Activated CD4-positive, alpha-beta T cell treated with anti-CD3 and anti-CD28 coated beads for 4 hours (primary cell): ENCODE measurements around the gene CALD1.

Source experiments
- DNase-seq, 2 donors: peaks; one replicate each; pipeline ENCODE4 v3.0.0-alpha.2; 2020

The CALD1 gene

DNA sequence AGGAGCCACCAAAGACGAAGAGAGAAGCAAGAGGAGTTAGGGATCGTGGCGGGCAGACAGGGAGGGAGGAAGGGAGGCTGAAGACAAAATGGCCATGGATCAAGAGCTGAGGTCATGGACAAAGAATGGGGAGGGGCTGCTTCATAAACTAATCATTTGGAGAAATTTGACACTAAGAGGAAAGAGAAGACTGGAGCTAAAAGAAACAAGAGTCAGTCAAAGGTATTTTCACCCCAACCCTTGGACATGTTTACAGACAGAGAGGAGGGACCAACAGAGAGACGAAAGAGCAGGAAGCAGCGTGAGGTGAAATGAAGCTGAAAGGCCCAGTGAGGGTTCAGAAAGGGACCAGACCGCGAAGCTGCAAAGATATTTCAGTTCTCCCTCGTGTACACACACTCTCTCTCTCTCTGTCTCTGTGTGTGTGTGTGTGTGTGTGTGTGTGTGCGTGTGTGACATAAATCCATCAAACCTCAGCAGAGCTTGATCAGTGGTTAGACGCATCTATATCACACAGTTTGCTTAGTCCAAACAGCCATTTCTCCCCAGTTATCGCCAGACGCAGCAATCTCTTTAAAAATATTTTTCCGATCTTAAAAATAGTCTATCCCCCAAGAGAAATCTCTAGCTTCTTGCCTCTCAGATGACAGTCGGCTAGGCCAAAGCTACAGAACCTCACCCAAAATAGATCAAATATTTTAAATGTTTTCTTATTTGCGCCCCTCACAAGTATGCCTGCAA lies 12.5 kb upstream of the CALD1 start:
- no peak for DNase-seq

- no peak for DNase-seq
These were observed 11.8 kb upstream of the CALD1 start for GRCh38 chr7:134767520-134768168.

GRCh38 chr7:134768243-134768642 lies 11.2 kb upstream of the CALD1 start:
- no peak for DNase-seq

- no peak for DNase-seq
These were observed 8.8 kb upstream of the CALD1 start for GRCh38 chr7:134770676-134771075.

GRCh38 chr7:134771111-134771510 lies 8.3 kb upstream of the CALD1 start:
- no peak for DNase-seq

GRCh38 chr7:134771889-134772288 lies 7.5 kb upstream of the CALD1 start:
- DNase-seq: no peak

DNA sequence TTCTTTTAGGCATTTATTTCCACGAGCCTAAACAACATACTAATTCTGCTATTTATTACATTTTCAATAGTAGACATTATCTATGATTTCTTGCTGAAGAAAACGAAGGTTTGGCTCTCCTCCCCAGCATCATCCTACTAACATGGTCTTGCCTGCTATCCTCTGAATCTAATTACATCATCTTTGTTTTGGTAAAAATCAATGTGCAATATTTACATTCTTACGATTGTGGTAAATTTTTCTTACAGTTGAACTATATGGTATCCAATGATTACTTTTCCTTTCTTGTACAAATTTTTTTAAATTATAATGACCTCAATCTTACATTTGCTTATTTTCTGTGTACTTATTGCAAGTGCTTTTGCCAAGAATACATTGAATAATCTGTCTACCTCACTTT lies 7.0 kb upstream of the CALD1 start:
- DNase-seq: no peak

- DNase-seq: no peak
These were observed 6.3 kb upstream of the CALD1 start for GRCh38 chr7:134773164-134773563.

GRCh38 chr7:134774119-134774518 lies 5.3 kb upstream of the CALD1 start:
- no peak for DNase-seq

- DNase-seq: no peak
These were observed 2.0 kb upstream of the CALD1 start for GRCh38 chr7:134777470-134777869.

DNA sequence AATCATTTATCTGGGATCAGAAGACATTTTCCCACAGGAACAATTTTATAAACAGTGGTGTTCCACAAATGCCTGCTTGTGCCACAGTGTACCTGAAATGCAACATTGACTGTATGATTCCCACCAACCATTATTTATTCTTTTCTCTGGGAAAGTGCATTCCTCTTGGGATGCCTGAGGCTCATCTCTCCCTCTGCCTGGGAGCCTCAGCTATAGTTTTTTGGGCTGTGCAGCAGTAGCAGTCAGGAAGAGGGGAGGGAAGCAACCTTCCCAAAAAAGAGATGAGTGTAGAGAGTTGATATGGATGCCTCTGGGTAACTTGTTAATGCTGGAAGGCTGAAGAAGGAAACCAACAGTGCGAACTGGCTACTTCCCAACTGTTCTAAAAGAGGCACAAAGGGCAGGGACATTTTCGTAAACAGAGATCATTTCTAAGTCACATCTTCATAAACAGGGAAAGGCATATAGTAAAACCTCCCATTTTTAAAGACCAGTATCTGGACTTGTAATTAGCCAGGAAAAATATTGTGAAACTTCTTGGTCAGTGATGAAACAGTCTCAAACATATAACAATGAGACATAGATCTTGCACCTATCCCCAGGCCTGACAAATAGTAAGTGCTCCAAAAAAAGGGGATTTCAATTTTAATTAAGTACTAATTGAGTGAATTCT lies 1.4 kb upstream of the CALD1 start:
- no peak for DNase-seq

DNA sequence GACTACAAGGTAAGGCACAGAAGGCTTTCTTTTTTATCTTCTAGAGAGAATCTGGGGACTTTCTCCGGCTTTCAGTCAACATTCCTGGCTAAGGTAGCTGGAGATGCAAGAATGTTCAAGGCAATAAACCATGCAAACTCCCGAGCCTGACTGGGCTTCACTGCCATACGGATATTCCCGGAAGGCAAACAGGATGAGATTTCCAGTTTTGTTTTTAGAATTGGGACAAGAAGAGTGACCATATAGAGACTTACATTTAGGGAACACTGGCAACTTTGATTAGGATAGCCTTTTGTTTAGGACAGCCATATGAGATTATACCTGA lies 269 bp downstream of the CALD1 start:
- no peak for DNase-seq

- no peak for DNase-seq
These were observed 863 bp downstream of the CALD1 start for GRCh38 chr7:134780166-134780828.

GRCh38 chr7:134781171-134781570 lies 1.7 kb downstream of the CALD1 start:
- DNase-seq: no peak

DNA sequence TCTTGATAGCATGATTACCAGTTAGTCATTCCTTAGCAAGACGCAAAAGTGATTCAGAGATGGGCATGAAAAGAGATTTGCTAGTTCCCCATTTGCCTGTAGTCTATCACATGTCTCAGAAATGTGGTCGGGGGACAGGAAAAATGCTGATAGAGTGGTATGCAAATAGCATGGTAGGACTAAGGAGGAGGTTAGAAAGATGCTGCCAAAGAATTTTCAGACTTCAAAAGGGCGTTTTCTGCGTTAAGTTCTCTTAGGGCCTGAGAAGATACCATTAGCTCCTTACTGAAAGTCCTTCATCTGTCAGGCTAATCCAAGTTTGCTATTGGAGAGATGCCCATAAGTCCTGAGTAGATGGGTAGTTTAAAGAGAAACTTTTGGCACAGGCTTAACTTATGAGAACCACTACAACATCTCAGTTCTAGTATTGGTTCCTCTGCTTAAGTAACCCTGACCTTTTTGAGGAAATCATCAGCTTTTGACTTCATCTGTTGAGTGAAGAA lies 2.7 kb downstream of the CALD1 start:
- DNase-seq: no peak

DNA sequence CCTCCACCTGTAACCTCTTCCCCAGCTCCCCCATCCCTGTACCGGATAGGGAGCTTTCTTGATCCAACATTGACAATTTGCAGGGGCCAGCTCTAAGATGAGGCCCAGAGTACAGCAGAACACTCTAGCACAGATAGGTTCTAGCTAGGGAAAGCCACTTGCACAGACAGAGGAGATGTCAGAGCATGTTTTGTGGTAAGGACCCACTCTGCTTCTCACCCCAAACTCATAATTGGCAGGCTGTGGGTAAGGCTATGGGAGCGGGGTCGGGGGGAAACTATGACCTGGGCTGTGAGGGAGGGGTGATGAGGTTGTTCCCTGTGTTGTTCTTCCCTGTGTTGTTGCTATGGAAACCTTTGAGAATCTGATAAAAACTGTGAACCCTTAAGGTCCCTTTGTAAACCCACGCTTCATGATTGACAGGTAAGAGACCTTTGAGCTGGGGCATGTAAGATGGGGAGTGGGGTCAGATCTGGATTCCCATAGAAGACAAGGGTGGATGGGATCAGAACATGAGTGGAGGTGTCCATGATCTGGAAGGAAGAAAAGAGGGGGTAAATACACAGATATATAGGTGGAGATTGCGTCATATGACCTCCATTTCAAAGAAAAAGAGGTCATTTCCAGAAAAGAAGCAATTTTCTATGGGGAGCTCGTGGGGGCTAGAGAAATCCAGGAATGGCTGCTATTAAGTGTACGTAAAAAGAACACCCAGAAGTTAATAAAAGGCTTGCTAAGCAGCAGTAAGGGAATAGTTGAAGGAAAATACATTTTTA lies 4.0 kb downstream of the CALD1 start:
- DNase-seq: no peak

DNA sequence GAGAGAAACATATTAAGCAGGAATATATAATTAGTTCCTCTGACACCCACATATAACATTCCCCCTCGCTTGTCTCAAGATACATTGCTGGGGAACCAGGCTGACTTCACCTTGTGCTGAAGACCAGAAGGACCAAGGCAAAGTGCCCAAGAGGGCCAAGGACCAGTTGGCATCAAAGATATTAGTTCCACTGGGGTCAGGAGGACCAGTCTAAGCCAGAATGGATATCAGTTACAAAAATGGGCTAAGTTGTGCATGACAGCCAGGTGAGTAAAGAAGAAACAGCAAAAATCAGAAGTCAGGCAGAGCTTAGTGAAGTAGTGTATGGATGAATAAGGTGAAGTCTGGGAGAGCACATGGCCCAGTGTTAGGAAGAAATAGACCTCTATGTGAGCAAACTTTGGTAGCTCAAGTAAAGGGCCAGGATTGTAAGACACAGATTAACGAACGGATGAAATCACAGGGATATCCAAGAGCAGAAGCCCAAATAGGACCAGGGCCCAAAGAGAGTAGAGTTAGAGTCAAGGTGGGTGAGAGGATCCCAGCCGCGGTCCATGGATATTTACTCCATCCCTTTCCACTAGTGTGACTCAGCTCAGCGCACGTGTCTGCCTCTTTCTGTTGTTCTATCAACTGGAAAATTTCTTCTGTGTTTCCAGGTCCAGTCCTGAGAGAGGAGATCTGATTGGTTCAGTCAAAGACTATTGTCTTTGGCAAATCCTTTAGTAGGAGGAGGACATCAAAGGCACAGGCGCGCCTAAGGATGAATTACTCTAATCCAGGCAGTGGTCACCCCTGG lies 5.0 kb downstream of the CALD1 start:
- no peak for DNase-seq

- DNase-seq: no peak
These were observed 6.4 kb downstream of the CALD1 start for GRCh38 chr7:134785842-134786241.

DNA sequence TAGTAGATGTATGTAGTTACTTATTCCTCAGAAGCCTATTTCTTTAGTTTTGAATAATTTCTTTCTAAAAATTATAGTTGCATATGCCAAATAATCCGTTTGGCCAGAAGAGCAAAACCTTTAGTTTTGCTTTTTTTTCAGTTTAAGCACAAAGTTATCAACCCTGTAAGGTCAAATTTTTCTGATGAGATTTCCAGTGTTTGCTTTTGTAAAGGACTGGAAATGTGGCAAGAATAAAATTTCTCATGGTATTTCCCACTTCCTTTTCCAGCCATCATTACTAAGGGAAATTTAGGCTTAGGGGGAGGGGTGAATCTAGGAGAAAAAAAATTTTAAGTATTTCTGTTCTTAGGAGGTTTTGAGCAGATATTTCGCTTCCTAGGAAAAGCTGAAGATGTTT lies 7.6 kb downstream of the CALD1 start:
- DNase-seq: no peak

DNA sequence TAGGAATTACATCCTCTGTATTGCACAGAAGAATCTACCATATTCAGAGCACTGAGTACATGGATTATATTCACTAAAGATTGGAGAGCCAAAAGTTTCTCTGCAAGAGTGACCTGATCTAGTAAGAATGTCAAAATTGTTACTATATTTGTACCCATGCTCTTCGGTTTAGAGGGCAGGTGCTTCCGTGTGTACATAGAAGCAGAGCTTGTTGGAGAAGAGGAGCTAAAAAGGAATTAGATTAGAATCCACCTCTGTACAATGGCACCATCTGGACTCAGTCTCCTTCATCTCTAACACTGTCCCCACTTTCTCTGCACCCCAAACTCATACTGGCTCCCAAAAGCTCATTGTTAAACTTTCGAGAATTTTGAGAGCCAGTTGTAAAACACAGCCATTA lies 8.3 kb downstream of the CALD1 start:
- no peak for DNase-seq

DNA sequence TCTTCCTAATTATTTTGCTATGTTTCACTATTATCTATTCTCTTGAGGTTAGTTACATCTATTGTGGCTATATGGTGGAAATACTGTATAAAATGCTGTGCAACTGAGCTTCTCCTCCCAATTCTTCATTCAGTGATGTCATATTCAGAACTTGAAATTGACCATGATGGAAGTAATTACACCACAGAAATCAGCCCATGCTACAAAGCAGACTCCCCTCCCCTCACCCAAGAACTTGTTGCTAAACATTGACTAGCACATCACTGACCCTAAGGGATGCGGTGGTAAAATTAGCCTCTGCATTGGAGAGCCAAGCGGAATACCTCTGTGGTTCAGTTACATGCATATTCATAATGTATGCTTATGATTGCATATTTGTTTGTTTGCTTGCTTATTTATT lies 8.8 kb downstream of the CALD1 start:
- no peak for DNase-seq
